Stomach smooth muscle (tissue), 2 donors: ENCODE measurements around the gene RHBDL3.

Experiments
- H3K27ac ChIP-seq: one replicate; pipeline ENCODE4 v1.7.0; 2013; ENCODE audit warnings: mild to moderate bottlenecking, low read length, inconsistent platforms
- H3K27me3 ChIP-seq, 2 donors: one replicate each; pipeline ENCODE4 v1.7.0; 2013; ENCODE audit warnings: low read length in 2 of 2; ENCODE audit not compliant: insufficient read depth in 2 of 2, control insufficient read depth in 1 of 2
- H3K36me3 ChIP-seq, 2 donors: one replicate each; pipeline ENCODE4 v1.7.0; 2013; ENCODE audit warnings: low read length in 2 of 2; ENCODE audit not compliant: control insufficient read depth in 2 of 2, insufficient read depth in 2 of 2
- H3K4me1 ChIP-seq: one replicate; pipeline ENCODE4 v1.7.0; 2013; ENCODE audit warnings: low read length; ENCODE audit not compliant: control insufficient read depth, insufficient read depth
- H3K4me3 ChIP-seq, 2 donors: one replicate each; pipeline ENCODE4 v1.7.0; 2013; ENCODE audit warnings: low read length in 2 of 2
- H3K9ac ChIP-seq, 2 donors: one replicate each; pipeline ENCODE4 v1.7.0; 2013; ENCODE audit warnings: low read length in 2 of 2, mild to moderate bottlenecking in 1 of 2
- H3K9me3 ChIP-seq, 2 donors: one replicate each; pipeline ENCODE4 v1.7.0; 2013; ENCODE audit warnings: low read length in 2 of 2; ENCODE audit not compliant: control insufficient read depth in 2 of 2
- donor health status: healthy.
- donor health status: Pancreatic carcinoma.

RHBDL3 gene

DNA sequence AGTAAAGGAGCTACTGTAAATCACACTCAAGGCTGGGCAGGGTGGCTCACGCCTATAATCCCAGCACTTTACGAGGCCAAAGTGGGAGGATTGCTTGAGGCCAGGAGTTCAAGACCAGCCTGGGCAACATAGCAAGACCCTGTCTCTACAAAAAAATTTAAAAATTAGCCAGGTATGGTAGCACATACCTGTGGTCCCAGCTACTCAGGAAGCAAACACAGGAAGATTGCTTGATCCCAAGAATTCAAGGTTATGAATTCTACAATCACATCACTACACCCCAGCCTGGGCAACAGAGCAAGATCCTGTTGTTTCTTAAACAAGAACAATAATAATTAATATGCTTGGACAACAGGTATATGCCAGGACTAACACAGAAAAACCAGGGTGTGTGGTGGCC is 13.2 kb downstream of the RHBDL3 start:
- no peak overlapping the region for H3K27ac ChIP-seq
- H3K27me3 ChIP-seq = peaks cover 8 to 13% of the 10 kb centered on the region in 2 donors
- H3K4me1 ChIP-seq = no peaks in the 10 kb centered on the region
- no peak overlapping the region for H3K4me3 ChIP-seq
- H3K9ac ChIP-seq = no peak overlapping the region
- H3K36me3 ChIP-seq = no peaks in the 10 kb centered on the region
- H3K9me3 ChIP-seq = no peaks in the 10 kb centered on the region

GRCh38 chr17:32279891-32280716 is 14.5 kb downstream of the RHBDL3 start:
- Histone ChIP-seq H3K4me1 (no peaks in the 10 kb centered on the region), H3K4me3 (no peak overlapping the region), H3K27ac (no peak overlapping the region), H3K9me3 (no peaks in the 10 kb centered on the region), H3K36me3 (no peaks in the 10 kb centered on the region), H3K9ac (no peak overlapping the region), H3K27me3 (peaks cover 4 to 7% of the 10 kb centered on the region in 2 donors)

GRCh38 chr17:32281011-32281451 is 15.4 kb downstream of the RHBDL3 start:
- H3K27ac ChIP-seq = no peak overlapping the region
- no peaks in the 10 kb centered on the region for H3K36me3 ChIP-seq
- H3K27me3 ChIP-seq = peaks cover 3 to 4% of the 10 kb centered on the region in 2 donors
- no peaks in the 10 kb centered on the region for H3K4me1 ChIP-seq
- no peak overlapping the region for H3K4me3 ChIP-seq
- H3K9ac ChIP-seq = no peak overlapping the region
- no peaks in the 10 kb centered on the region for H3K9me3 ChIP-seq

GRCh38 chr17:32283745-32284201 is 18.1 kb downstream of the RHBDL3 start:
- no peak overlapping the region for H3K27ac ChIP-seq
- H3K9me3 ChIP-seq = no peaks in the 10 kb centered on the region
- H3K4me1 ChIP-seq = no peaks in the 10 kb centered on the region
- H3K36me3 ChIP-seq = no peaks in the 10 kb centered on the region
- no peak overlapping the region for H3K4me3 ChIP-seq
- H3K9ac ChIP-seq = no peak overlapping the region
- H3K27me3 ChIP-seq = peaks cover 2 to 3% of the 10 kb centered on the region in 2 donors

DNA sequence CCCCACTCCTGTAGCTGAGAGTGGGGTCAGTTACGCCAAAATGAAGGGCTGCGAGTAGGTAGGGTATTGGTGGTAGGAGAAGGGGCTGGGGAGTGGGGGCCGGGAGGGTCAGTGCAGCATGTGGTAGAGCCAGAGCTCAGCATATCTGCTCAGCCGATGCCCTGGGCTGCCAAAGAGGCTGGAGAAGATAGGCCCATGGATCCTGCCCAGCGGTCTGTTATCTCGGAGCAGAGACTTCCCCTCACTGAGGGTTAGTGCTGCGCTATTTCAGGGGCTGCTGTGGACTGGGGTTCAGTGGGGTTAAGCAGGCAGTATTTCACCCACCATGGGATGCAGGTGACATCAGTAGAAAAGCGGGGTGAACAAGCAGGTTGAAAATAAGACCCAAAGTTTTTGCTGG is 19.7 kb downstream of the RHBDL3 start:
- no peak overlapping the region for H3K9ac ChIP-seq
- H3K36me3 ChIP-seq = no peaks in the 10 kb centered on the region
- H3K9me3 ChIP-seq = no peaks in the 10 kb centered on the region
- no peak overlapping the region for H3K27ac ChIP-seq
- no peaks in the 10 kb centered on the region for H3K4me1 ChIP-seq
- H3K4me3 ChIP-seq = no peak overlapping the region
- peaks cover 2 to 3% of the 10 kb centered on the region in 2 donors for H3K27me3 ChIP-seq

GRCh38 chr17:32285746-32286517 is 20.3 kb downstream of the RHBDL3 start:
- H3K4me3 ChIP-seq = no peak overlapping the region
- H3K27ac ChIP-seq = no peak overlapping the region
- no peaks in the 10 kb centered on the region for H3K36me3 ChIP-seq
- H3K9ac ChIP-seq = no peak overlapping the region
- no peaks in the 10 kb centered on the region for H3K4me1 ChIP-seq
- no peaks in the 10 kb centered on the region for H3K9me3 ChIP-seq
- peaks cover 2 to 3% of the 10 kb centered on the region in 2 donors for H3K27me3 ChIP-seq

GRCh38 chr17:32286518-32286900 is 20.9 kb downstream of the RHBDL3 start:
- peaks cover 2 to 3% of the 10 kb centered on the region in 2 donors for H3K27me3 ChIP-seq
- no peaks in the 10 kb centered on the region for H3K9me3 ChIP-seq
- no peaks in the 10 kb centered on the region for H3K4me1 ChIP-seq
- no peak overlapping the region for H3K27ac ChIP-seq
- no peaks in the 10 kb centered on the region for H3K36me3 ChIP-seq
- no peak overlapping the region for H3K9ac ChIP-seq
- no peak overlapping the region for H3K4me3 ChIP-seq

DNA sequence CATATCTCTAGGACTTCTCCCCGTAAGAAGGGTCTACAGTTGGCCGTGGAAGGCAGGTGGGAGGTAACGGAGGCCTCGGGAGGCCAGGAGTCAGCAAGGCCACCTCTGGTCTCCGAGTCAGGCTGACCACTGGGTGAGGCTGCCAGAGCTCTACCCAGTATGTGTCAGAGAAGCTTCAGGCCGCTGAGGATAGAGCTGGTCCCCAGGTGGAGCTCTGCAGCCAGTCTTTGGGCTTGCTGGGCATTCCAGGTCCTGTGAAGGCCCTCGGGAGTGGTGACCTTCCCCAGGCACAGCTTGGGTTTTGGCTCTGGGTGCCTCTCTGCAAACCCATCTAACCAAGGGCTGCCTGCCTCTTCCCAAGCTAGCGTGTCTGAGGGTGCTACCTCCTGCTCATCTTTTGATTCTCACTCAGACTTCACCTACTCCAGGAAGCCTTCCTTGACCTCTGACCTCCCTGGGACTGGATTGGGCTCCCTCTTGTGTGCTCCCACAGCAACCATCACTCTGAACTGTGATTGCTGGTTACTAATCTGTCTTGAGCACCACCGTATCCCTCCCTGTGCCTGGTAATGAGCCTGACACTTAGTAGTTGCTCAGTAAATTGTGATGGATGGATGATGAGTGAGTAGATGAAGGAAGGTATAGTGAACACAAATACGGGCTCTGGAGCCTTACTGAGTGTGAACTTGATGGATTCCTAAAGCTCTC is 22.3 kb downstream of the RHBDL3 start:
- no peaks in the 10 kb centered on the region for H3K36me3 ChIP-seq
- H3K27ac ChIP-seq = no peak overlapping the region
- H3K9ac ChIP-seq = no peak overlapping the region
- H3K4me3 ChIP-seq = no peak overlapping the region
- no peaks in the 10 kb centered on the region for H3K9me3 ChIP-seq
- no peaks in the 10 kb centered on the region for H3K4me1 ChIP-seq
- H3K27me3 ChIP-seq = peaks cover 0 to 2% of the 10 kb centered on the region in 2 donors

DNA sequence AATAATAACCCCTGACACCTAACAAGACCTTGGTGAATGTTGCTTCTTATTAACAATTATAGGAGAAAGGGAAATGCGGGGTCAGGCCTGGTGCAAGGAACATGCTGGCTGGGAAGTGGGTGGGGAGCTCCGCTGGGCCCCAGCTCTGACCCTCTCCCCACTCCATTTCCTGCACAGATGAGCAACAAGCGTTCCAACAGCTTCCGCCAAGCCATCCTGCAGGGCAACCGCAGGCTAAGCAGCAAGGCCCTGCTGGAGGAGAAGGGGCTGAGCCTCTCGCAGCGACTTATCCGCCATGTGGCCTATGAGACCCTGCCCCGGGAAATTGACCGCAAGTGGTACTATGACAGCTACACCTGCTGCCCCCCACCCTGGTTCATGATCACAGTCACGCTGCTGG is 23.0 kb downstream of the RHBDL3 start:
- Histone ChIP-seq H3K9ac (no peak overlapping the region), H3K36me3 (no peaks in the 10 kb centered on the region), H3K4me1 (no peaks in the 10 kb centered on the region), H3K27me3 (peaks cover 0 to 2% of the 10 kb centered on the region in 2 donors), H3K27ac (no peak overlapping the region), H3K9me3 (no peaks in the 10 kb centered on the region), H3K4me3 (no peak overlapping the region)

GRCh38 chr17:32289471-32290070 is 23.9 kb downstream of the RHBDL3 start:
- Histone ChIP-seq H3K4me1 (no peaks in the 10 kb centered on the region), H3K9me3 (no peaks in the 10 kb centered on the region), H3K4me3 (no peak overlapping the region), H3K27me3 (no peaks in the 10 kb centered on the region), H3K27ac (no peak overlapping the region), H3K36me3 (no peaks in the 10 kb centered on the region), H3K9ac (no peak overlapping the region)
